ENCODE measurements around the gene PRKN.

Gene PRKN

GRCh38 chr6:162360901-162361567 lies 366.5 kb downstream of the PRKN start:
- H3K4me3 ChIP-seq (replicated peaks; ENCODE audit: low read depth, low read length) = no peak overlapping the region
- no peak for DNase-seq (ENCODE audit: low read depth)
- no peak for TF ChIP-seq CTCF (IDR thresholded peaks at IDR 0.05; ENCODE audit: low read length, missing control alignments)

- no peak overlapping the region for H3K4me3 ChIP-seq (replicated peaks; ENCODE audit: low read depth, low read length)
- no peak for DNase-seq (ENCODE audit: low read depth)
These were observed 368.9 kb downstream of the PRKN start for GRCh38 chr6:162358625-162359024.

GRCh38 chr6:162345051-162345511 lies 382.5 kb downstream of the PRKN start:
- TF ChIP-seq CTCF (IDR thresholded peaks at IDR 0.05; ENCODE audit: low read length, missing control alignments) = no peak
- H3K4me3 ChIP-seq (replicated peaks; ENCODE audit: low read depth, low read length) = no peak overlapping the region
- peak; percentile 35 for DNase-seq (ENCODE audit: low read depth)

More at GRCh38 chr6:162358625-162359024, 368.9 kb downstream of the PRKN start:
- TF ChIP-seq CTCF (IDR thresholded peaks at IDR 0.05; ENCODE audit: low read length, missing control alignments) = no peak

- DNase-seq (ENCODE audit: low read depth) = no peak
- TF ChIP-seq CTCF (IDR thresholded peaks at IDR 0.05; ENCODE audit: low read length, missing control alignments) = no peak
- H3K4me3 ChIP-seq (replicated peaks; ENCODE audit: low read depth, low read length) = no peak overlapping the region
These were observed 382.9 kb downstream of the PRKN start for GRCh38 chr6:162344646-162345010.

- DNase-seq (ENCODE audit: low read depth) = peak; percentile 14
- no peak overlapping the region for H3K4me3 ChIP-seq (replicated peaks; ENCODE audit: low read depth, low read length)
- no peak for TF ChIP-seq CTCF (IDR thresholded peaks at IDR 0.05; ENCODE audit: low read length, missing control alignments)
These were observed 383.5 kb downstream of the PRKN start for GRCh38 chr6:162343936-162344645.

GRCh38 chr6:162343198-162343935 lies 384.2 kb downstream of the PRKN start:
- no peak for TF ChIP-seq CTCF (IDR thresholded peaks at IDR 0.05; ENCODE audit: low read length, missing control alignments)
- no peak for DNase-seq (ENCODE audit: low read depth)
- H3K4me3 ChIP-seq (replicated peaks; ENCODE audit: low read depth, low read length) = no peak overlapping the region
